Effector memory CD8-positive, alpha-beta T cell (primary cell): ENCODE data around the gene ASS1.

Experiments used
- ATAC-seq: fragments of 150-1000 bp; cut with Tn5 transposase; replicated peaks from 2 replicates; pipeline ENCODE4 v1.10.0; 2021; ENCODE audit warnings: mild to moderate bottlenecking, moderate library complexity
- DNase-seq, 3 experiments: peaks; one replicate each; pipeline ENCODE4 v3.0.0; 2021
- H3K27ac Mint-ChIP-seq, 2 donors: one replicate each; pipeline ENCODE4 v1.8.0; 2022; ENCODE audit warnings: mild to moderate bottlenecking in 2 of 2, mixed read lengths in 2 of 2, moderate library complexity in 2 of 2
- H3K27me3 Mint-ChIP-seq, 2 donors: one replicate each; pipeline ENCODE4 v1.8.0; 2022; ENCODE audit warnings: mixed read lengths in 2 of 2
- H3K36me3 Mint-ChIP-seq: one replicate; pipeline ENCODE4 v1.8.0; 2022; ENCODE audit warnings: mild to moderate bottlenecking, moderate library complexity, mixed read lengths; ENCODE audit not compliant: insufficient read depth
- H3K4me1 Mint-ChIP-seq, 2 donors: one replicate each; pipeline ENCODE4 v1.8.0; 2022; ENCODE audit warnings: low read depth in 2 of 2, mixed read lengths in 2 of 2
- H3K4me3 Mint-ChIP-seq, 2 donors: one replicate each; pipeline ENCODE4 v1.8.0; 2022; ENCODE audit warnings: mild to moderate bottlenecking in 2 of 2, mixed read lengths in 2 of 2, moderate library complexity in 2 of 2
- H3K9me3 Mint-ChIP-seq, 2 donors: one replicate each; pipeline ENCODE4 v1.8.0; 2022; ENCODE audit warnings: mixed read lengths in 2 of 2

Gene ASS1

GRCh38 chr9:130424595-130425454 lies 19.9 kb upstream of the ASS1 start:
- DNase-seq = no peak
- Mint-ChIP-seq H3K27ac (no peak overlapping the region), H3K27me3 (peaks cover 21 to 81% of the 10 kb centered on the region in 2 donors), H3K36me3 (no peaks in the 10 kb centered on the region), H3K4me3 (no peak overlapping the region), H3K4me1 (no peaks in the 10 kb centered on the region), H3K9me3 (no peaks in the 10 kb centered on the region)
- no peak for ATAC-seq

DNA sequence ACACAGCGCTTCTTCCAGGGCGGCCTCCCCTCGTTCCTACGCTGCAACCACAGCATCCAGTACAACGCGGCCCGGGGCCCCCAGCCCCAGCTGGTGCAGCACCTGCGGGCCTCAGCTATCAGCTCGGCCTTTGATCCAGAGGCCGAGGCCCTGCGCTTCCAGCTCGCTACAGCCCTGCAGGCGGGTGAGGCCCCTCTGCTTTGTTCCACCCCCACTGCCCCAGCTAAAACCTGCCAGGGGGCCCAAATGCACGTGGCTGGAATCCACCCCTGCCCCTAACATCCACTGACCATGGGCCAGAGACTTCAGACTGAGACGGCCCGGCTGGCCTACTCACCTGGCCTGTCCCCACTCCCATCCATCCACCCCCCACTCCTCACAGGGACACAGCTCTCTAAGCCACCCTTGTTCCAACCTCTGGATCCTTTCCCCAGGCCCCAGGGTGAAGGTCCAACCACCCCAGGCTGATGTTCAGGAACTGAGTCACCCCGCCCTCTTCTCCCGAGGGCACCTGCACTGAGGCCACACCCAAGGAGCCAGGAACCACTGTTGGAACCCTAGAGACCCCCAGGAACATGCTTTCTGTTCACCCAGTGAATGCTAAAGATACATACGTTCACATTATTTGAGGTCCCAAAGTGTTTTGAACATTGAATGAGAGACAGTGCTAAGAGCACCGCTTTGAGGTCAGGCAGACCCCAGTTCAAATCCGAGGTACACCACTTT lies 18.9 kb upstream of the ASS1 start:
- H3K36me3 Mint-ChIP-seq = no peaks in the 10 kb centered on the region
- H3K4me3 Mint-ChIP-seq = no peak overlapping the region
- no peaks in the 10 kb centered on the region for H3K9me3 Mint-ChIP-seq
- H3K27me3 Mint-ChIP-seq = peaks cover 18 to 83% of the 10 kb centered on the region in 2 donors
- DNase-seq = no peak
- H3K27ac Mint-ChIP-seq = peak overlapping the region in 1 of 2 donors; percentile 56
- no peak for ATAC-seq
- no peaks in the 10 kb centered on the region for H3K4me1 Mint-ChIP-seq

- ATAC-seq (no peak), DNase-seq (no peak)
- H3K36me3 Mint-ChIP-seq = no peaks in the 10 kb centered on the region
- H3K4me1 Mint-ChIP-seq = no peaks in the 10 kb centered on the region
- H3K9me3 Mint-ChIP-seq = no peaks in the 10 kb centered on the region
- peaks cover 18 to 83% of the 10 kb centered on the region in 2 donors for H3K27me3 Mint-ChIP-seq
- H3K4me3 Mint-ChIP-seq = no peak overlapping the region
- no peak overlapping the region for H3K27ac Mint-ChIP-seq
Observed at GRCh38 chr9:130426467-130426773, 18.3 kb upstream of the ASS1 start.

- no peak overlapping the region for H3K27ac Mint-ChIP-seq
- DNase-seq = no peak
- H3K36me3 Mint-ChIP-seq = no peaks in the 10 kb centered on the region
- no peaks in the 10 kb centered on the region for H3K9me3 Mint-ChIP-seq
- no peak for ATAC-seq
- H3K4me1 Mint-ChIP-seq = no peaks in the 10 kb centered on the region
- no peak overlapping the region for H3K4me3 Mint-ChIP-seq
- peaks cover 18 to 82% of the 10 kb centered on the region in 2 donors for H3K27me3 Mint-ChIP-seq
Observed at GRCh38 chr9:130426883-130427282, 17.9 kb upstream of the ASS1 start.

- ATAC-seq = no peak
- Mint-ChIP-seq H3K4me3 (no peak overlapping the region), H3K4me1 (no peaks in the 10 kb centered on the region), H3K9me3 (no peaks in the 10 kb centered on the region), H3K36me3 (no peaks in the 10 kb centered on the region), H3K27ac (no peak overlapping the region), H3K27me3 (peaks cover 23 to 82% of the 10 kb centered on the region in 2 donors)
- DNase-seq = no peak
Observed at GRCh38 chr9:130427326-130427725, 17.4 kb upstream of the ASS1 start.

- no peak for DNase-seq
- H3K4me3 Mint-ChIP-seq = no peak overlapping the region
- H3K9me3 Mint-ChIP-seq = no peaks in the 10 kb centered on the region
- ATAC-seq = no peak
- H3K27me3 Mint-ChIP-seq = peaks cover 30 to 82% of the 10 kb centered on the region in 2 donors
- peaks cover 0 to 4% of the 10 kb centered on the region in 2 donors for H3K4me1 Mint-ChIP-seq
- H3K36me3 Mint-ChIP-seq = no peaks in the 10 kb centered on the region
- H3K27ac Mint-ChIP-seq = no peak overlapping the region
Observed at GRCh38 chr9:130428086-130428665, 16.6 kb upstream of the ASS1 start.

- Mint-ChIP-seq H3K27me3 (peaks cover 38 to 93% of the 10 kb centered on the region in 2 donors), H3K4me1 (peaks cover 0 to 4% of the 10 kb centered on the region in 2 donors), H3K4me3 (no peak overlapping the region), H3K9me3 (no peaks in the 10 kb centered on the region), H3K36me3 (no peaks in the 10 kb centered on the region), H3K27ac (no peak overlapping the region)
- DNase-seq (no peak), ATAC-seq (no peak)
Observed at GRCh38 chr9:130429381-130429780, 15.4 kb upstream of the ASS1 start.

- H3K4me1 Mint-ChIP-seq = peaks cover 0 to 4% of the 10 kb centered on the region in 2 donors
- no peaks in the 10 kb centered on the region for H3K36me3 Mint-ChIP-seq
- H3K27me3 Mint-ChIP-seq = peaks cover 38 to 91% of the 10 kb centered on the region in 2 donors
- H3K27ac Mint-ChIP-seq = no peak overlapping the region
- H3K9me3 Mint-ChIP-seq = no peaks in the 10 kb centered on the region
- DNase-seq (no peak), ATAC-seq (no peak)
- H3K4me3 Mint-ChIP-seq = no peak overlapping the region
Observed at GRCh38 chr9:130429831-130430230, 14.9 kb upstream of the ASS1 start.

GRCh38 chr9:130430232-130430631 lies 14.5 kb upstream of the ASS1 start:
- H3K27me3 Mint-ChIP-seq = peaks cover 39 to 91% of the 10 kb centered on the region in 2 donors
- ATAC-seq = no peak
- H3K4me3 Mint-ChIP-seq = no peak overlapping the region

DNA sequence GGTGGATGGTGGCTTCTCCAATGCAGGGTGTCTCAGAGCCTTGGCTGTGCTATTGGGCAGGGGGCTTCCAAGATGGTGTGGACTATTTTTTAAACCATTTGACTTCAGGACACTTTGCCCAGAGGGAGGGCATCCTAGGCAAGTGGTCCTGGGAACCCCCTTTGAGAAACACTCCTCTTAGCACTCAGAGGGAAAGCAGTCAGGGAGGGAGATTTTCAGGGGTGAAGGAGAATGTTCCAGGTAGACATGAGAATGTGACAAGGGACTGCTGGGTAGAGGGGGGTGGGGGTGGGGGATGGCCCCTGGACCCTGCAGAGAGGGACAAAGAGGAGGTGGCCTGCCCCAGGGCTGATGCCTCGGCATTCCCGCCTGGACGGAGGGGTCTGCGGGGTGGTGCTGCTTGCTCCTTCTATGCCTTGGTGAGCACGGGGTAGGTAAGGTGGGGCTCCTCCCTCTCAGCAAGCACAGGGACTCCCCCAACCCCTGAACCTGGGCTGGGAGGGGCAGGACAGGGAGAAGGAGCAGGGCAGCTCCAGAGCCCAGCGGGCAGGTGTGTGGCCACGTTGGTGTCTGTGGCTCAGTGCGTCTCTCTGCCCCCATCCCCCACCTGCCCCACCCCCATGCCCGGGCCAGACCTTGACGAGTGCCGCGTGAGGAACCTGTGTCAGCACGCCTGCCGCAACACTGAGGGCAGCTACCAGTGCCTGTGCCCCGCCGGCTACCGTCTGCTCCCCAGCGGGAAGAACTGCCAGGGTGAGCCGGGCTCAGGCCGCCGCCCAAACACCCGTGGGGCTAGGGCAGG lies 13.8 kb upstream of the ASS1 start:
- H3K4me1 Mint-ChIP-seq = peaks cover 0 to 4% of the 10 kb centered on the region in 2 donors
- no peak overlapping the region for H3K27ac Mint-ChIP-seq
- DNase-seq = no peak
- H3K27me3 Mint-ChIP-seq = peaks cover 43 to 91% of the 10 kb centered on the region in 2 donors
- no peak for ATAC-seq
- H3K9me3 Mint-ChIP-seq = no peaks in the 10 kb centered on the region
- H3K4me3 Mint-ChIP-seq = no peak overlapping the region
- no peaks in the 10 kb centered on the region for H3K36me3 Mint-ChIP-seq

More at GRCh38 chr9:130430232-130430631, 14.5 kb upstream of the ASS1 start:
- Mint-ChIP-seq H3K4me1 (peaks cover 0 to 4% of the 10 kb centered on the region in 2 donors), H3K36me3 (no peaks in the 10 kb centered on the region), H3K27ac (no peak overlapping the region), H3K9me3 (no peaks in the 10 kb centered on the region)
- DNase-seq = no peak

GRCh38 chr9:130431536-130432303 lies 13.0 kb upstream of the ASS1 start:
- Mint-ChIP-seq H3K4me1 (peaks cover 0 to 4% of the 10 kb centered on the region in 2 donors), H3K4me3 (no peak overlapping the region), H3K27ac (no peak overlapping the region), H3K9me3 (no peaks in the 10 kb centered on the region), H3K27me3 (peaks cover 45 to 91% of the 10 kb centered on the region in 2 donors), H3K36me3 (no peaks in the 10 kb centered on the region)
- ATAC-seq (no peak), DNase-seq (no peak)

DNA sequence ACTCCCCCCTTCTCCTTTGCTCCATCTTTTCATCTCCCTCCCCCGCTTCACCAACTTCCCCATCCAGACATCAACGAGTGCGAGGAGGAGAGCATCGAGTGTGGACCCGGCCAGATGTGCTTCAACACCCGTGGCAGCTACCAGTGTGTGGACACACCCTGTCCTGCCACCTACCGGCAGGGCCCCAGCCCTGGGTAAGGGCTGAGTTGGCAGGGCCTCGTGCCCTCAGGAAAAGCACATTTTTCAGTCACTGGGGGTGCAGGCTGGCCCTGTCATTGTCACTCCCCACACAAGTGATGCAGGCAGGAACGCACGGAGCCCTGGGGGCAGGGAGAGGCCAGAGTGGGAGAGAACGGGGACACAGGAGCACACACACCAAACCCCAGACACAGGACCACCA lies 12.4 kb upstream of the ASS1 start:
- ATAC-seq (no peak), DNase-seq (no peak)
- Mint-ChIP-seq H3K36me3 (no peaks in the 10 kb centered on the region), H3K4me3 (peak overlapping the region; percentile 6 to 24), H3K27me3 (peaks cover 47 to 91% of the 10 kb centered on the region in 2 donors), H3K27ac (no peak overlapping the region), H3K4me1 (peaks cover 0 to 4% of the 10 kb centered on the region in 2 donors), H3K9me3 (no peaks in the 10 kb centered on the region)
